Measurements from ENCODE around the gene CYS1. TPM values are rescaled to one million over a fixed set of nuclear protein-coding genes. Genes with fewer than 3 reads are reported as not detected.

CYS1 gene
- total RNA-seq, 1 donor from 2014 or later: 7.3 TPM

GRCh38 chr2:10035053-10035422, 45.2 kb downstream of the CYS1 start:
- Mint-ChIP-seq H3K9me3 (ENCODE audit: unreplicated experiment) (no peaks in the 10 kb centered on the region), H3K27me3 (ENCODE audit: unreplicated experiment) (peaks cover 13% of the 10 kb centered on the region), H3K4me1 (ENCODE audit: unreplicated experiment) (peaks cover 4% of the 10 kb centered on the region), H3K4me3 (ENCODE audit: unreplicated experiment) (no peak overlapping the region), H3K27ac (ENCODE audit: unreplicated experiment) (no peak overlapping the region), H3K36me3 (ENCODE audit: low read depth, unreplicated experiment) (no peaks in the 10 kb centered on the region)
- TF ChIP-seq CTCF (IDR thresholded peaks at IDR 0.05; ENCODE audit: unreplicated experiment): no peak
- DNase-seq (ENCODE audit: low spot score): no peak

DNA sequence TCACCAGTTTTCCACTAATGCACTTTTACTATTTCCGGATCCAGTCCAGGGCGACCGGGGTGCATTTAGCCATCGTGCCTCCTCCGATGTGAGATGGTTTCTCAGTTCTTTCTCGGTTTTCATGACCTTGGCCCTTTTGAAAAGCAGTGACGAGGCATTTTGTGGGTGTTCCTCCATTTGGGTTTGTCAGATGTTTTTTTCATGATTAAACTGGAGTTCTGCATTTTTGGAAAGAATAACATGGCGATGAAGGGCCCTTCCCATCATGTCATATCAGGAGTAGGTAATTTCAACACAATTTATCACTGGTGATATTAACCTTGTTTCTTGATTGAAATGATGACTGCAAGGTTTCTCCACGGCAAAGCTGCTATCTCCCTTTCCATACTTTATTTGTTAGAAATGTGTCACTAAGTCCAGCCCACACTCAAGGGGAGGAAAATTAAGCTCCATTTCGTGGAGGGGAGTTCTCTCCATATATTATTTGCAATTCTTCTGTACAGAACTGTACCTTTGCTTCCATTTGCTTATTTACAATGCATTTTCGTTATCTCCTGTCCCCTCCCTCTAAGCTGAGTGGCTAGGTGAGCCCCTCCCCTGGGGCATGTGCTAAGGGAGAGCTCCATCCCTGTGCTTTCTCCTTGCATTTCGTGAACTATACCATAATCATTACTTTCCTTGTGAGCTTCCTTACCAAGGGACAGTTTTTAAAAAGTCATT, 45.7 kb downstream of the CYS1 start:
- Mint-ChIP-seq H3K4me1 (ENCODE audit: unreplicated experiment) (peaks cover 9% of the 10 kb centered on the region), H3K27ac (ENCODE audit: unreplicated experiment) (no peak overlapping the region), H3K4me3 (ENCODE audit: unreplicated experiment) (no peak overlapping the region), H3K9me3 (ENCODE audit: unreplicated experiment) (no peaks in the 10 kb centered on the region), H3K27me3 (ENCODE audit: unreplicated experiment) (peaks cover 13% of the 10 kb centered on the region), H3K36me3 (ENCODE audit: low read depth, unreplicated experiment) (no peaks in the 10 kb centered on the region)
- DNase-seq (ENCODE audit: low spot score): no peak
- TF ChIP-seq CTCF (IDR thresholded peaks at IDR 0.05; ENCODE audit: unreplicated experiment): no peak

- TF ChIP-seq CTCF (IDR thresholded peaks at IDR 0.05; ENCODE audit: unreplicated experiment): no peak
- Mint-ChIP-seq H3K36me3 (ENCODE audit: low read depth, unreplicated experiment) (no peaks in the 10 kb centered on the region), H3K27ac (ENCODE audit: unreplicated experiment) (no peak overlapping the region), H3K4me1 (ENCODE audit: unreplicated experiment) (peaks cover 10% of the 10 kb centered on the region), H3K9me3 (ENCODE audit: unreplicated experiment) (no peaks in the 10 kb centered on the region), H3K4me3 (ENCODE audit: unreplicated experiment) (no peak overlapping the region), H3K27me3 (ENCODE audit: unreplicated experiment) (peaks cover 13% of the 10 kb centered on the region)
- DNase-seq (ENCODE audit: low spot score): no peak
These were observed 46.8 kb downstream of the CYS1 start for GRCh38 chr2:10033251-10034006.

GRCh38 chr2:10032746-10033105, 47.5 kb downstream of the CYS1 start:
- H3K36me3 Mint-ChIP-seq (ENCODE audit: low read depth, unreplicated experiment): no peaks in the 10 kb centered on the region
- H3K4me3 Mint-ChIP-seq (ENCODE audit: unreplicated experiment): no peak overlapping the region
- no peaks in the 10 kb centered on the region for H3K9me3 Mint-ChIP-seq (ENCODE audit: unreplicated experiment)
- H3K27me3 Mint-ChIP-seq (ENCODE audit: unreplicated experiment): peaks cover 10% of the 10 kb centered on the region
- DNase-seq (ENCODE audit: low spot score): no peak
- peaks cover 9% of the 10 kb centered on the region for H3K4me1 Mint-ChIP-seq (ENCODE audit: unreplicated experiment)
- no peak overlapping the region for H3K27ac Mint-ChIP-seq (ENCODE audit: unreplicated experiment)
- no peak for TF ChIP-seq CTCF (IDR thresholded peaks at IDR 0.05; ENCODE audit: unreplicated experiment)

Data from endothelial cell (in vitro differentiated cells).